Stimulated activated CD4-positive, alpha-beta T cell treated with anti-CD3 and anti-CD28 coated beads, TNF-alpha, amount 100 ng/mL, for 24 hours (primary cell): ENCODE data around the gene ASTL.

Experiments used
- DNase-seq, 3 experiments: peaks; one replicate each; pipeline ENCODE4 v3.0.0-alpha.2; 2020; ENCODE audit warnings: low read depth in 3 of 3

Gene ASTL

GRCh38 chr2:96159084-96159830 lies 21.0 kb upstream of the ASTL start:
- peak in 1 of 3 experiments; percentile 61 for DNase-seq

GRCh38 chr2:96158554-96158940 lies 20.2 kb upstream of the ASTL start:
- no peak for DNase-seq

- peak; percentile 91 to 98 (median 93) for DNase-seq
Measured at GRCh38 chr2:96157649-96158553, 19.6 kb upstream of the ASTL start.

GRCh38 chr2:96156926-96157648 lies 18.8 kb upstream of the ASTL start:
- DNase-seq = no peak

GRCh38 chr2:96156011-96156820 lies 17.9 kb upstream of the ASTL start:
- peak in 1 of 3 experiments; percentile 58 for DNase-seq

- DNase-seq = no peak
Measured at GRCh38 chr2:96154506-96155380, 16.4 kb upstream of the ASTL start.

- DNase-seq = no peak
Measured at GRCh38 chr2:96153991-96154431, 15.7 kb upstream of the ASTL start.

GRCh38 chr2:96153291-96153713 lies 15.0 kb upstream of the ASTL start:
- DNase-seq = no peak

GRCh38 chr2:96152304-96153161 lies 14.2 kb upstream of the ASTL start:
- no peak for DNase-seq

GRCh38 chr2:96151595-96152303 lies 13.4 kb upstream of the ASTL start:
- DNase-seq = no peak

GRCh38 chr2:96150791-96151594 lies 12.7 kb upstream of the ASTL start:
- no peak for DNase-seq

GRCh38 chr2:96150007-96150640 lies 11.8 kb upstream of the ASTL start:
- DNase-seq = no peak

GRCh38 chr2:96148410-96149217 lies 10.3 kb upstream of the ASTL start:
- peak; percentile 96 to 98 (median 96) for DNase-seq

GRCh38 chr2:96147593-96148201 lies 9.4 kb upstream of the ASTL start:
- no peak for DNase-seq

- no peak for DNase-seq
Measured at GRCh38 chr2:96146881-96147592, 8.7 kb upstream of the ASTL start.
